ENCODE data around the gene DGKD. TPM values are rescaled to one million over a fixed set of nuclear protein-coding genes. Genes with fewer than 3 reads are reported as not detected.
A peak's percentile ranks its signal among the peaks of the same experiment; 100 is the strongest.

DGKD gene
- total RNA-seq, 1 donor from 2014 or later = 17.7 TPM

DNA sequence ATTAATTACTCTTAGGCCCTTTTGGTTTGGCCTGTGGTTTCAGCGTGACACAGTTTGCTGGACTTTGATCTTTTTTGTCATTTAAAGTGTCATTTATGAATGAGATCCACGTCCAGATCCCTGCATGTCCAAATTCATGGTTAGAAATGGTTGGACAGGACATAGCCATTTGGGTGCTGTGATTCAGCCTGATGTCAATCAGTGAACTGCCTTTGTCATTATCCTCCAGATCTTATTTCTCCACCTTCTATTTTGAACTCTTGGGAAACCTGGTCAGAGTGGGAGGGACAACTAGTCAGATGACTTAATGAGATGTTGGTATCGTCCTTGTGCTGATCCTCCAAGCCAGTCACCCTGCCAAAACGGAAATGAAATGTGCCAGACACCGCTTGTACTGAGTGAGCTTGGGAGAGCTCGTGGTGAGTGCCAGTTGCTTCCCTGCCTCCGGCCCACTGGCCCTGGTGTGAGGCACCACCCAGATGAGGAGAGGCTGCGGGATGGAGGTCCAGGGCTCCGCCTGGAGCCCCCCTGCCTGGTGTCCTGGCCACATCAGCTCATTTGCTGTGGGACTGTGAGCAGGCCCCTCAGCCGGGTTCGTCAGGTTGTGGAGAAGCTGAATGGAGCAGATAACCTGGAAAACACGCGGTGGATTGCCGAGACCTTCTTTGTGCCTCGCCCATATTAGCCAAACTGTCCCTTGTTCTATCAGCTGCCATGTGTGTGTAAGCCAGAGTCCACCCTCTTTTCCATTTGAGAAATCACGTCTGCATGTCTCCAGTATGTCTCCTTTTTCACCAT is 70.1 kb downstream of the DGKD start:
- H3K27me3 Mint-ChIP-seq (ENCODE audit: low read depth, unreplicated experiment) = no peaks in the 10 kb centered on the region
- Histone ChIP-seq H4K20me1 (ENCODE audit: insufficient read depth, low read length) (no peaks in the 10 kb centered on the region), H3K36me3 (ENCODE audit: insufficient read depth, low read length) (peaks cover 3% of the 10 kb centered on the region), H3K4me3 (ENCODE audit: insufficient read depth, low read depth, low read length) (no peak overlapping the region), H3K27ac (ENCODE audit: low read depth, low read length) (no peak overlapping the region), H2AFZ (ENCODE audit: low read depth, low read length) (no peak overlapping the region), H3K79me2 (ENCODE audit: insufficient read depth, low read length) (peaks cover 70% of the 10 kb centered on the region), H3K9ac (ENCODE audit: low read length) (no peak overlapping the region), H3K4me2 (ENCODE audit: low read length) (no peak overlapping the region), H3K4me1 (ENCODE audit: insufficient read depth, low read length) (peaks cover 11% of the 10 kb centered on the region), H3K9me3 (ENCODE audit: insufficient read depth, low read depth, low read length) (no peaks in the 10 kb centered on the region), H3K27me3 (ENCODE audit: insufficient read depth, low read length) (no peaks in the 10 kb centered on the region)
- no peak for FAIRE-seq
- H3K27ac Mint-ChIP-seq (ENCODE audit: unreplicated experiment) = no peak overlapping the region
- H3K4me1 Mint-ChIP-seq (ENCODE audit: low read depth, unreplicated experiment) = peaks cover 27% of the 10 kb centered on the region
- no peak overlapping the region for H3K4me3 Mint-ChIP-seq (ENCODE audit: unreplicated experiment)
- H3K9me3 Mint-ChIP-seq (ENCODE audit: unreplicated experiment) = peaks cover 19% of the 10 kb centered on the region
- no peak for TF ChIP-seq EZH2 (IDR thresholded peaks at IDR 0.05; ENCODE audit: insufficient read depth, low read length)
- TF ChIP-seq, protein P1, sequence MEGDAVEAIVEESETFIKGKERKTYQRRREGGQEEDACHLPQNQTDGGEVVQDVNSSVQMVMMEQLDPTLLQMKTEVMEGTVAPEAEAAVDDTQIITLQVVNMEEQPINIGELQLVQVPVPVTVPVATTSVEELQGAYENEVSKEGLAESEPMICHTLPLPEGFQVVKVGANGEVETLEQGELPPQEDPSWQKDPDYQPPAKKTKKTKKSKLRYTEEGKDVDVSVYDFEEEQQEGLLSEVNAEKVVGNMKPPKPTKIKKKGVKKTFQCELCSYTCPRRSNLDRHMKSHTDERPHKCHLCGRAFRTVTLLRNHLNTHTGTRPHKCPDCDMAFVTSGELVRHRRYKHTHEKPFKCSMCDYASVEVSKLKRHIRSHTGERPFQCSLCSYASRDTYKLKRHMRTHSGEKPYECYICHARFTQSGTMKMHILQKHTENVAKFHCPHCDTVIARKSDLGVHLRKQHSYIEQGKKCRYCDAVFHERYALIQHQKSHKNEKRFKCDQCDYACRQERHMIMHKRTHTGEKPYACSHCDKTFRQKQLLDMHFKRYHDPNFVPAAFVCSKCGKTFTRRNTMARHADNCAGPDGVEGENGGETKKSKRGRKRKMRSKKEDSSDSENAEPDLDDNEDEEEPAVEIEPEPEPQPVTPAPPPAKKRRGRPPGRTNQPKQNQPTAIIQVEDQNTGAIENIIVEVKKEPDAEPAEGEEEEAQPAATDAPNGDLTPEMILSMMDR (IDR thresholded peaks at IDR 0.05; ENCODE audit: insufficient read depth, low read depth, low read length) = no peak
- peaks cover 16% of the 10 kb centered on the region for H3K36me3 Mint-ChIP-seq (ENCODE audit: low read depth, unreplicated experiment)
- DNase-seq (ENCODE audit: low read depth) = no peak

- H3K4me3 Mint-ChIP-seq (ENCODE audit: unreplicated experiment) = no peak overlapping the region
- Histone ChIP-seq H2AFZ (ENCODE audit: low read depth, low read length) (no peak overlapping the region), H3K36me3 (ENCODE audit: insufficient read depth, low read length) (peaks cover 3% of the 10 kb centered on the region), H3K4me2 (ENCODE audit: low read length) (peak overlapping the region; percentile 57), H3K27ac (ENCODE audit: low read depth, low read length) (peak overlapping the region; percentile 66), H3K4me3 (ENCODE audit: insufficient read depth, low read depth, low read length) (no peak overlapping the region), H3K4me1 (ENCODE audit: insufficient read depth, low read length) (peaks cover 4% of the 10 kb centered on the region), H3K9me3 (ENCODE audit: insufficient read depth, low read depth, low read length) (no peaks in the 10 kb centered on the region), H4K20me1 (ENCODE audit: insufficient read depth, low read length) (no peaks in the 10 kb centered on the region), H3K9ac (ENCODE audit: low read length) (no peak overlapping the region), H3K79me2 (ENCODE audit: insufficient read depth, low read length) (peaks cover 48% of the 10 kb centered on the region), H3K27me3 (ENCODE audit: insufficient read depth, low read length) (no peaks in the 10 kb centered on the region)
- H3K27ac Mint-ChIP-seq (ENCODE audit: unreplicated experiment) = peak overlapping the region; percentile 92
- peaks cover 22% of the 10 kb centered on the region for H3K4me1 Mint-ChIP-seq (ENCODE audit: low read depth, unreplicated experiment)
- H3K36me3 Mint-ChIP-seq (ENCODE audit: low read depth, unreplicated experiment) = peaks cover 18% of the 10 kb centered on the region
- TF ChIP-seq, protein P1 (IDR thresholded peaks at IDR 0.05; ENCODE audit: insufficient read depth, low read depth, low read length) = no peak
- no peak for TF ChIP-seq EZH2 (IDR thresholded peaks at IDR 0.05; ENCODE audit: insufficient read depth, low read length)
- DNase-seq (ENCODE audit: low read depth) (peak; percentile 94), FAIRE-seq (peak; percentile 88)
- no peaks in the 10 kb centered on the region for H3K27me3 Mint-ChIP-seq (ENCODE audit: low read depth, unreplicated experiment)
- peaks cover 17% of the 10 kb centered on the region for H3K9me3 Mint-ChIP-seq (ENCODE audit: unreplicated experiment)
These were observed 72.5 kb downstream of the DGKD start for GRCh38 chr2:233426619-233427342.
